Measurements from ENCODE around the gene SEMA4D.

Gene SEMA4D

GRCh38 chr9:89492586-89492985 lies 5.3 kb downstream of the SEMA4D start:
- peaks cover 100% of the 10 kb centered on the region for H3K79me2 ChIP-seq (ENCODE audit: insufficient read depth, low read length)
- no peaks in the 10 kb centered on the region for H3K9me3 ChIP-seq (ENCODE audit: insufficient read depth, low read length, severe bottlenecking)
- H3K9ac ChIP-seq (ENCODE audit: low read depth, low read length): 0 out of 2 replicates have a peak overlapping the region, but pooled peaks have one; percentile 14
- no peak for ATAC-seq (ENCODE audit: insufficient read depth, low read depth)
- H3K4me1 ChIP-seq (ENCODE audit: insufficient read depth, low read length): peaks cover 91% of the 10 kb centered on the region
- H4K20me1 ChIP-seq (ENCODE audit: insufficient read depth, low read length): peaks cover 90% of the 10 kb centered on the region
- H3K4me2 ChIP-seq (ENCODE audit: insufficient read depth, low read length): peak overlapping the region; percentile 95; the same call in 1 of the 2 replicates
- peaks cover 52% of the 10 kb centered on the region for H3K36me3 ChIP-seq (ENCODE audit: insufficient read depth, low read length)
- no peak for TF ChIP-seq EZH2 (IDR thresholded peaks at IDR 0.05; ENCODE audit: borderline replicate concordance, low read depth, low read length, severe bottlenecking)
- no peak for TF ChIP-seq CTCF (IDR thresholded peaks at IDR 0.05; ENCODE audit: borderline replicate concordance, extremely low read depth, low read length, poor library complexity, severe bottlenecking)
- H3K27ac ChIP-seq (ENCODE audit: low read length): peak overlapping the region; percentile 95
- no peak for DNase-seq
- no peak overlapping the region for H2AFZ ChIP-seq (ENCODE audit: low read depth, low read length)
- no peaks in the 10 kb centered on the region for H3K27me3 ChIP-seq (ENCODE audit: insufficient read depth, low read length, poor library complexity)
- 0 out of 4 replicates have a peak overlapping the region, but pooled peaks of 1 of the 2 experiments have one; percentile 5 for H3K4me3 ChIP-seq (ENCODE audit: low read depth in 1 of 2, low read length in 2 of 2)

GRCh38 chr9:89491694-89492093 lies 6.2 kb downstream of the SEMA4D start:
- Histone ChIP-seq H3K4me1 (ENCODE audit: insufficient read depth, low read length) (peaks cover 90% of the 10 kb centered on the region), H4K20me1 (ENCODE audit: insufficient read depth, low read length) (peaks cover 92% of the 10 kb centered on the region)

GRCh38 chr9:89489548-89490530 lies 8.1 kb downstream of the SEMA4D start:
- peak; percentile 74 for ATAC-seq (ENCODE audit: insufficient read depth, low read depth)

More at GRCh38 chr9:89491694-89492093, 6.2 kb downstream of the SEMA4D start:
- no peak for DNase-seq
- Histone ChIP-seq H3K36me3 (ENCODE audit: insufficient read depth, low read length) (peaks cover 49% of the 10 kb centered on the region), H3K4me2 (ENCODE audit: insufficient read depth, low read length) (peak overlapping the region; percentile 95; the same call in 1 of the 2 replicates), H3K9ac (ENCODE audit: low read depth, low read length) (no peak overlapping the region), H3K4me3 (ENCODE audit: low read depth in 1 of 2, low read length in 2 of 2) (peak overlapping the region in 1 of 2 experiments; percentile 31; a peak in 1 of 4 replicates), H3K27ac (ENCODE audit: low read length) (peak overlapping the region; percentile 13; the same call in 1 of the 2 replicates), H2AFZ (ENCODE audit: low read depth, low read length) (no peak overlapping the region), H3K9me3 (ENCODE audit: insufficient read depth, low read length, severe bottlenecking) (no peaks in the 10 kb centered on the region), H3K79me2 (ENCODE audit: insufficient read depth, low read length) (peaks cover 100% of the 10 kb centered on the region), H3K27me3 (ENCODE audit: insufficient read depth, low read length, poor library complexity) (no peaks in the 10 kb centered on the region)
- no peak for ATAC-seq (ENCODE audit: insufficient read depth, low read depth)
- no peak for TF ChIP-seq CTCF (IDR thresholded peaks at IDR 0.05; ENCODE audit: borderline replicate concordance, extremely low read depth, low read length, poor library complexity, severe bottlenecking)
- TF ChIP-seq EZH2 (IDR thresholded peaks at IDR 0.05; ENCODE audit: borderline replicate concordance, low read depth, low read length, severe bottlenecking): no peak

More at GRCh38 chr9:89489548-89490530, 8.1 kb downstream of the SEMA4D start:
- peaks cover 44% of the 10 kb centered on the region for H3K36me3 ChIP-seq (ENCODE audit: insufficient read depth, low read length)
- peaks cover 85% of the 10 kb centered on the region for H3K4me1 ChIP-seq (ENCODE audit: insufficient read depth, low read length)
- no peak for DNase-seq
- H2AFZ ChIP-seq (ENCODE audit: low read depth, low read length): no peak overlapping the region
- H3K9ac ChIP-seq (ENCODE audit: low read depth, low read length): no peak overlapping the region; the same call in 1 of the 2 replicates
- peak overlapping the region; percentile 45; the same call in 1 of the 2 replicates for H3K27ac ChIP-seq (ENCODE audit: low read length)
- peaks cover 98% of the 10 kb centered on the region for H3K79me2 ChIP-seq (ENCODE audit: insufficient read depth, low read length)
- H4K20me1 ChIP-seq (ENCODE audit: insufficient read depth, low read length): peaks cover 89% of the 10 kb centered on the region
- no peaks in the 10 kb centered on the region for H3K27me3 ChIP-seq (ENCODE audit: insufficient read depth, low read length, poor library complexity)
- H3K9me3 ChIP-seq (ENCODE audit: insufficient read depth, low read length, severe bottlenecking): no peaks in the 10 kb centered on the region
- no peak for TF ChIP-seq CTCF (IDR thresholded peaks at IDR 0.05; ENCODE audit: borderline replicate concordance, extremely low read depth, low read length, poor library complexity, severe bottlenecking)
- TF ChIP-seq EZH2 (IDR thresholded peaks at IDR 0.05; ENCODE audit: borderline replicate concordance, low read depth, low read length, severe bottlenecking): no peak
- H3K4me2 ChIP-seq (ENCODE audit: insufficient read depth, low read length): peak overlapping the region; percentile 27; the same call in 1 of the 2 replicates
- no peak overlapping the region for H3K4me3 ChIP-seq (ENCODE audit: low read depth in 1 of 2, low read length in 2 of 2)
